HEK293 (cell line): ENCODE results near the gene FOXN3.
A peak's percentile ranks its signal among the peaks of the same experiment; 100 is the strongest.

ENCODE experiments used
- CTCF ChIA-PET: fragments of 350-600 bp; formaldehyde crosslinking; extraction: SDS; loops from one replicate; lab custom pipeline; 2021; ENCODE audit warnings: antibody characterized with exemption; lab: Yijun Ruan, JAX
- POLR2A ChIA-PET: fragments of 300-600 bp; formaldehyde crosslinking; extraction: SDS; loops from one replicate; lab custom pipeline; 2020; ENCODE audit warnings: antibody characterized with exemption, inconsistent platforms; lab: Yijun Ruan, JAX
- H3K27ac ChIP-seq: fragments of 200-500 bp; sonication (Bioruptor generic); 2 replicates; pipeline ENCODE4 v1.5.1; 2014; ENCODE audit warnings: low read depth, low read length, control low read depth, inconsistent platforms; ENCODE audit errors: extremely low read depth
- H3K36me3 ChIP-seq, 2 experiments: fragments of 200-500 bp in 1 of 2; sonication (Bioruptor generic) in 1 of 2; 1 replicate in 1 of 2; 2 replicates in 1 of 2; pipeline ENCODE4 v1.5.1; 2014 to 2017; ENCODE audit warnings: inconsistent platforms in 2 of 2, low read length in 2 of 2; ENCODE audit not compliant: control insufficient read depth in 2 of 2, insufficient read depth in 1 of 2
- H3K4me1 ChIP-seq: fragments of 200-500 bp; sonication (Bioruptor generic); 2 replicates; pipeline ENCODE4 v1.5.1; 2014; ENCODE audit warnings: mild to moderate bottlenecking, low read length, inconsistent platforms; ENCODE audit not compliant: control insufficient read depth, insufficient read depth
- H3K4me3 ChIP-seq: 2 replicates; pipeline ENCODE4 v1.5.1; 2011; ENCODE audit warnings: low read depth, mild to moderate bottlenecking, control low read depth, low read length, moderate library complexity
- H3K9me3 ChIP-seq: fragments of 200-500 bp; sonication (Bioruptor generic); 2 replicates; pipeline ENCODE4 v1.5.1; 2014; ENCODE audit warnings: low read depth, low read length, inconsistent platforms; ENCODE audit not compliant: control insufficient read depth, insufficient read depth
- GLIS1 ChIP-seq: fragments of 450-650 bp; formaldehyde crosslinking; IDR thresholded peaks from 2 replicates; pipeline ENCODE4 v1.5.1; 2016; ENCODE audit warnings: missing biosample characterization, missing genetic modification characterization
- ZBTB11 ChIP-seq: fragments of 450-650 bp; formaldehyde crosslinking; conservative IDR thresholded peaks from 2 replicates; pipeline ENCODE4 v1.5.1; 2016; ENCODE audit warnings: low read depth, missing biosample characterization, missing genetic modification characterization
- ZBTB6 ChIP-seq: fragments of 450-650 bp; formaldehyde crosslinking; IDR thresholded peaks from 2 replicates; pipeline ENCODE4 v1.5.1; 2017; ENCODE audit warnings: missing biosample characterization, missing genetic modification characterization
- ZNF214 ChIP-seq: fragments of 450-650 bp; formaldehyde crosslinking; IDR thresholded peaks from 2 replicates; pipeline ENCODE4 v1.5.1; 2017; ENCODE audit warnings: missing biosample characterization, mild to moderate bottlenecking, missing genetic modification characterization, borderline replicate concordance
- ZNF324 ChIP-seq: fragments of 450-650 bp; formaldehyde crosslinking; IDR thresholded peaks from 2 replicates; pipeline ENCODE4 v1.5.1; 2016; ENCODE audit warnings: missing biosample characterization, missing genetic modification characterization
- ZNF37A ChIP-seq: fragments of 450-650 bp; IDR thresholded peaks from 2 replicates; pipeline ENCODE4 v1.5.1; 2018; ENCODE audit warnings: missing biosample characterization, missing genetic modification characterization
- ZNF416 ChIP-seq: fragments of 450-650 bp; formaldehyde crosslinking; IDR thresholded peaks from 2 replicates; pipeline ENCODE4 v1.5.1; 2016; ENCODE audit warnings: missing biosample characterization, missing genetic modification characterization
- ZNF501 ChIP-seq: fragments of 450-650 bp; formaldehyde crosslinking; IDR thresholded peaks from 2 replicates; pipeline ENCODE4 v1.5.1; 2016; ENCODE audit warnings: missing biosample characterization, missing genetic modification characterization
- ZNF513 ChIP-seq: fragments of 450-650 bp; IDR thresholded peaks from 2 replicates; pipeline ENCODE4 v1.5.1; 2018; ENCODE audit warnings: missing biosample characterization, missing genetic modification characterization
- ZNF521 ChIP-seq: fragments of 450-650 bp; formaldehyde crosslinking; IDR thresholded peaks from 2 replicates; pipeline ENCODE4 v1.5.1; 2017; ENCODE audit warnings: missing biosample characterization, mild to moderate bottlenecking, missing genetic modification characterization
- ZNF571 ChIP-seq: fragments of 450-650 bp; formaldehyde crosslinking; IDR thresholded peaks from 2 replicates; pipeline ENCODE4 v1.5.0; 2017; ENCODE audit warnings: missing biosample characterization, missing genetic modification characterization
- ZNF596 ChIP-seq: fragments of 450-650 bp; IDR thresholded peaks from 2 replicates; pipeline ENCODE4 v1.5.0; 2018; ENCODE audit warnings: missing biosample characterization, mild to moderate bottlenecking, missing genetic modification characterization, moderate library complexity
- ZNF600 ChIP-seq: fragments of 450-650 bp; formaldehyde crosslinking; IDR thresholded peaks from 2 replicates; pipeline ENCODE4 v1.5.1; 2016; ENCODE audit warnings: missing biosample characterization, missing genetic modification characterization
- ZNF768 ChIP-seq: fragments of 450-650 bp; formaldehyde crosslinking; IDR thresholded peaks from 2 replicates; pipeline ENCODE4 v1.5.1; 2018; ENCODE audit warnings: missing biosample characterization, mild to moderate bottlenecking, missing genetic modification characterization
- TF ChIP-seq, protein P1 (sequence below): fragments of 450-650 bp; formaldehyde crosslinking; IDR thresholded peaks from 2 replicates; pipeline ENCODE4 v1.5.1; 2017; ENCODE audit warnings: missing biosample characterization, missing genetic modification characterization
- TF ChIP-seq, protein P2 (sequence below): fragments of 450-650 bp; formaldehyde crosslinking; IDR thresholded peaks from 2 replicates; pipeline ENCODE4 v1.5.1; 2016; ENCODE audit warnings: missing biosample characterization, missing genetic modification characterization, low read depth
- TF ChIP-seq, protein P3 (sequence below): fragments of 450-650 bp; formaldehyde crosslinking; IDR thresholded peaks from 2 replicates; pipeline ENCODE4 v1.5.1; 2016; ENCODE audit warnings: missing biosample characterization, missing genetic modification characterization

FOXN3 gene

DNA sequence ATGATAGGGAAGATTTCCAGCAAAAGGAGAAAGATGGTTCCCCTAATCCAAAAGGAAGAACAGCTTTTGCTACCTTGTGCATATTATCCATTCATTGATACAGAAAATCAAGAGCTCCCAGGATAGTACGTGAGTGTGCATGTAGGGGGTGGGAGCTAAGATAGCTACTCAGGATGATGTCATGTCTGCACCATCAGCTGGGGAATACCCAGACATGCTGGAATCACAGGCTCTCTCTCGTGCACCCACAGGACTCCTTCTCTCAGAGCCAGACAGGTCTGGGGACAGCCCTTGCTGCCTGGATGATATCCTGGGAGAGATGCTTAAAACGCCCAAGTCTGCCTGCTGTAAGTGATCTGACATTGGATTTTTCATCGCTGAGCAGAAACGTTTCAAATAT is 38.9 kb downstream of the FOXN3 start:
- POLR2A ChIA-PET: no interaction called here
- Histone ChIP-seq H3K4me3 (no peak overlapping the region), H3K9me3 (no peaks in the 10 kb centered on the region; the same call in 1 of the 2 replicates), H3K36me3 (no peaks in the 10 kb centered on the region; a peak in 1 of 3 replicates), H3K4me1 (no peaks in the 10 kb centered on the region), H3K27ac (no peak overlapping the region)
- CTCF ChIA-PET: interaction anchor here (1.1 kb wide), 1 partner anchor 561 kb away, joined by 3 read pairs; no protein-coding TSS in a partner anchor
- TF ChIP-seq, protein P1, sequence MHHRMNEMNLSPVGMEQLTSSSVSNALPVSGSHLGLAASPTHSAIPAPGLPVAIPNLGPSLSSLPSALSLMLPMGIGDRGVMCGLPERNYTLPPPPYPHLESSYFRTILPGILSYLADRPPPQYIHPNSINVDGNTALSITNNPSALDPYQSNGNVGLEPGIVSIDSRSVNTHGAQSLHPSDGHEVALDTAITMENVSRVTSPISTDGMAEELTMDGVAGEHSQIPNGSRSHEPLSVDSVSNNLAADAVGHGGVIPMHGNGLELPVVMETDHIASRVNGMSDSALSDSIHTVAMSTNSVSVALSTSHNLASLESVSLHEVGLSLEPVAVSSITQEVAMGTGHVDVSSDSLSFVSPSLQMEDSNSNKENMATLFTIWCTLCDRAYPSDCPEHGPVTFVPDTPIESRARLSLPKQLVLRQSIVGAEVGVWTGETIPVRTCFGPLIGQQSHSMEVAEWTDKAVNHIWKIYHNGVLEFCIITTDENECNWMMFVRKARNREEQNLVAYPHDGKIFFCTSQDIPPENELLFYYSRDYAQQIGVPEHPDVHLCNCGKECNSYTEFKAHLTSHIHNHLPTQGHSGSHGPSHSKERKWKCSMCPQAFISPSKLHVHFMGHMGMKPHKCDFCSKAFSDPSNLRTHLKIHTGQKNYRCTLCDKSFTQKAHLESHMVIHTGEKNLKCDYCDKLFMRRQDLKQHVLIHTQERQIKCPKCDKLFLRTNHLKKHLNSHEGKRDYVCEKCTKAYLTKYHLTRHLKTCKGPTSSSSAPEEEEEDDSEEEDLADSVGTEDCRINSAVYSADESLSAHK (tag by site-specific recombination): no peak
- TF ChIP-seq ZNF501 (no peak), ZNF214 (tag by site-specific recombination) (no peak), GLIS1 (tag by site-specific recombination) (peak; percentile 17; the same call in 1 of the 2 replicates), ZNF571 (tag by site-specific recombination) (no peak), ZNF600 (tag by site-specific recombination) (no peak), ZBTB6 (no peak), ZNF416 (tag by site-specific recombination) (no peak), ZNF324 (tag by site-specific recombination) (no peak), ZNF596 (tag by site-specific recombination) (no peak), ZNF513 (tag by site-specific recombination) (no peak), ZNF37A (tag by site-specific recombination) (no peak), ZNF521 (no peak), ZBTB11 (no peak), ZNF768 (tag by site-specific recombination) (no peak)
- TF ChIP-seq, protein P2, sequence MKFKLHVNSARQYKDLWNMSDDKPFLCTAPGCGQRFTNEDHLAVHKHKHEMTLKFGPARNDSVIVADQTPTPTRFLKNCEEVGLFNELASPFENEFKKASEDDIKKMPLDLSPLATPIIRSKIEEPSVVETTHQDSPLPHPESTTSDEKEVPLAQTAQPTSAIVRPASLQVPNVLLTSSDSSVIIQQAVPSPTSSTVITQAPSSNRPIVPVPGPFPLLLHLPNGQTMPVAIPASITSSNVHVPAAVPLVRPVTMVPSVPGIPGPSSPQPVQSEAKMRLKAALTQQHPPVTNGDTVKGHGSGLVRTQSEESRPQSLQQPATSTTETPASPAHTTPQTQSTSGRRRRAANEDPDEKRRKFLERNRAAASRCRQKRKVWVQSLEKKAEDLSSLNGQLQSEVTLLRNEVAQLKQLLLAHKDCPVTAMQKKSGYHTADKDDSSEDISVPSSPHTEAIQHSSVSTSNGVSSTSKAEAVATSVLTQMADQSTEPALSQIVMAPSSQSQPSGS (tag by site-specific recombination): 0 out of 2 replicates have a peak, but pooled peaks have one; percentile 31
- TF ChIP-seq, protein P3, sequence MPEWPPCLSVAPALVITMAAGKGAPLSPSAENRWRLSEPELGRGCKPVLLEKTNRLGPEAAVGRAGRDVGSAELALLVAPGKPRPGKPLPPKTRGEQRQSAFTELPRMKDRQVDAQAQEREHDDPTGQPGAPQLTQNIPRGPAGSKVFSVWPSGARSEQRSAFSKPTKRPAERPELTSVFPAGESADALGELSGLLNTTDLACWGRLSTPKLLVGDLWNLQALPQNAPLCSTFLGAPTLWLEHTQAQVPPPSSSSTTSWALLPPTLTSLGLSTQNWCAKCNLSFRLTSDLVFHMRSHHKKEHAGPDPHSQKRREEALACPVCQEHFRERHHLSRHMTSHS: no peak
